ENCODE measurements around the gene SCLT1.

DNA sequence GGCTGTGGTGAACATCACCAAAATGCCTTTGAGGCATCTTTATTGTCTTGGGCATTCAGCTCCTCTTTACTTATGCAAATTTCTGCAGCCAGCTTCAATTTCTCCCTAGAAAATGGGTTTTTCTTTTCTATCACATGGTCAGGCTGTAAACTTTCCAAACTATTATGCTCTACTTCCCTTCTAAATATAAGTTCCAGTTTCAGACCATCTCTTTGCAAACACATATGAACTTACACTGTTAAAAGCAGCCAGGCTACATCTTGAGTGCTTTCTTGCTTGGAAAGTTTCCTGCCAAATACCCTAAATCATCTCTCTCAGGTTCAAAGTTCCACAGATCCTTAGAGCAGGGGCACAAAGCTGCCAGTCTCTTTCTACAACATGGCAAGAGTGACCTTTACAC lies 13.2 kb downstream of the SCLT1 start:
- TF ChIP-seq CREB1 (CRISPR knock-in tag; IDR thresholded peaks at IDR 0.05) = no peak
- TF ChIP-seq MYBL2 (CRISPR knock-in tag; IDR thresholded peaks at IDR 0.05) = no peak
- TF ChIP-seq, protein P1, sequence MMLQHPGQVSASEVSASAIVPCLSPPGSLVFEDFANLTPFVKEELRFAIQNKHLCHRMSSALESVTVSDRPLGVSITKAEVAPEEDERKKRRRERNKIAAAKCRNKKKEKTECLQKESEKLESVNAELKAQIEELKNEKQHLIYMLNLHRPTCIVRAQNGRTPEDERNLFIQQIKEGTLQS (CRISPR knock-in tag; conservative IDR thresholded peaks at IDR 0.05) = no peak
- TF ChIP-seq, protein P2, sequence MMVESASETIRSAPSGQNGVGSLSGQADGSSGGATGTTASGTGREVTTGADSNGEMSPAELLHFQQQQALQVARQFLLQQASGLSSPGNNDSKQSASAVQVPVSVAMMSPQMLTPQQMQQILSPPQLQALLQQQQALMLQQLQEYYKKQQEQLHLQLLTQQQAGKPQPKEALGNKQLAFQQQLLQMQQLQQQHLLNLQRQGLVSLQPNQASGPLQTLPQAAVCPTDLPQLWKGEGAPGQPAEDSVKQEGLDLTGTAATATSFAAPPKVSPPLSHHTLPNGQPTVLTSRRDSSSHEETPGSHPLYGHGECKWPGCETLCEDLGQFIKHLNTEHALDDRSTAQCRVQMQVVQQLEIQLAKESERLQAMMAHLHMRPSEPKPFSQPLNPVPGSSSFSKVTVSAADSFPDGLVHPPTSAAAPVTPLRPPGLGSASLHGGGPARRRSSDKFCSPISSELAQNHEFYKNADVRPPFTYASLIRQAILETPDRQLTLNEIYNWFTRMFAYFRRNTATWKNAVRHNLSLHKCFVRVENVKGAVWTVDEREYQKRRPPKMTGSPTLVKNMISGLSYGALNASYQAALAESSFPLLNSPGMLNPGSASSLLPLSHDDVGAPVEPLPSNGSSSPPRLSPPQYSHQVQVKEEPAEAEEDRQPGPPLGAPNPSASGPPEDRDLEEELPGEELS (CRISPR knock-in tag; IDR thresholded peaks at IDR 0.05) = no peak
- TF ChIP-seq, protein P3, sequence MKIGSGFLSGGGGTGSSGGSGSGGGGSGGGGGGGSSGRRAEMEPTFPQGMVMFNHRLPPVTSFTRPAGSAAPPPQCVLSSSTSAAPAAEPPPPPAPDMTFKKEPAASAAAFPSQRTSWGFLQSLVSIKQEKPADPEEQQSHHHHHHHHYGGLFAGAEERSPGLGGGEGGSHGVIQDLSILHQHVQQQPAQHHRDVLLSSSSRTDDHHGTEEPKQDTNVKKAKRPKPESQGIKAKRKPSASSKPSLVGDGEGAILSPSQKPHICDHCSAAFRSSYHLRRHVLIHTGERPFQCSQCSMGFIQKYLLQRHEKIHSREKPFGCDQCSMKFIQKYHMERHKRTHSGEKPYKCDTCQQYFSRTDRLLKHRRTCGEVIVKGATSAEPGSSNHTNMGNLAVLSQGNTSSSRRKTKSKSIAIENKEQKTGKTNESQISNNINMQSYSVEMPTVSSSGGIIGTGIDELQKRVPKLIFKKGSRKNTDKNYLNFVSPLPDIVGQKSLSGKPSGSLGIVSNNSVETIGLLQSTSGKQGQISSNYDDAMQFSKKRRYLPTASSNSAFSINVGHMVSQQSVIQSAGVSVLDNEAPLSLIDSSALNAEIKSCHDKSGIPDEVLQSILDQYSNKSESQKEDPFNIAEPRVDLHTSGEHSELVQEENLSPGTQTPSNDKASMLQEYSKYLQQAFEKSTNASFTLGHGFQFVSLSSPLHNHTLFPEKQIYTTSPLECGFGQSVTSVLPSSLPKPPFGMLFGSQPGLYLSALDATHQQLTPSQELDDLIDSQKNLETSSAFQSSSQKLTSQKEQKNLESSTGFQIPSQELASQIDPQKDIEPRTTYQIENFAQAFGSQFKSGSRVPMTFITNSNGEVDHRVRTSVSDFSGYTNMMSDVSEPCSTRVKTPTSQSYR (CRISPR knock-in tag; IDR thresholded peaks at IDR 0.05) = no peak

All from WTC11 (cell line).